ENCODE data around the gene SGSH.

Gene SGSH

GRCh38 chr17:80183581-80184422 is 36.3 kb downstream of the SGSH start:
- no peak for DNase-seq

DNA sequence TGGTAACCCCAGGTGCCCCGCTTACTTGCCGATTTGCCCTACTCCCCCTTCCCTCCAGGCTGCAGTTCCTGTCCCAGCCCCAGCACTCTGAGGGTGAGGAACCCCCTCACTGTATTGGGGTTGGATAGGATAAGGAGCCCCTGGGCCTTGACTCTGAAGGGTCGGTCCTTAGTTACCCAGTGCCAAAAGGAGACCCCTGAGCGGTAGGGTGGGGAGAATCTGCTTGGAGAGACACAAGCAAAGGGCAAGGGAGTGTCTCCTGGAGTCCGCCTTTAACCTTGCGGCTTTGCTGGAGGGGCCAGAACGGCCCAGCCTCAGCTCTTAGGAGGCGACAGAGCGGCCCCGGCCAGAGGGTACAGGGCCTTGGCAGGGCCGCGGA is 37.3 kb downstream of the SGSH start:
- DNase-seq: no peak

- no peak for DNase-seq
These were observed 37.9 kb downstream of the SGSH start for GRCh38 chr17:80182118-80182844.

DNA sequence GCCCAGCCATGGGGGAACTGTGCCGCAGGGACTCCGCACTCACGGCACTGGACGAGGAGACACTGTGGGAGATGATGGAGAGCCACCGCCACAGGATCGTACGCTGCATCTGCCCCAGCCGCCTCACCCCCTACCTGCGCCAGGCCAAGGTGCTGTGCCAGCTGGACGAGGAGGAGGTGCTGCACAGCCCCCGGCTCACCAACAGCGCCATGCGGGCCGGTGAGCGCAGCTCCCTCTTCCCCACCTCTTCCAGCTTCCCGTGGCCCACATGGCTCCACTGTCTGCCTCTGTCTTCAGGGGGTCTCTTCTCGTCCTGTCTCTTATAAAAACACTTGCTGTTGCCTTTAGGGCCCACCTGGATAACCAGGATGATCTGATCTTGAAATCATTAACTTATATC is 38.7 kb downstream of the SGSH start:
- no peak for DNase-seq

- no peak for DNase-seq
These were observed 39.9 kb downstream of the SGSH start for GRCh38 chr17:80180192-80180591.

DNA sequence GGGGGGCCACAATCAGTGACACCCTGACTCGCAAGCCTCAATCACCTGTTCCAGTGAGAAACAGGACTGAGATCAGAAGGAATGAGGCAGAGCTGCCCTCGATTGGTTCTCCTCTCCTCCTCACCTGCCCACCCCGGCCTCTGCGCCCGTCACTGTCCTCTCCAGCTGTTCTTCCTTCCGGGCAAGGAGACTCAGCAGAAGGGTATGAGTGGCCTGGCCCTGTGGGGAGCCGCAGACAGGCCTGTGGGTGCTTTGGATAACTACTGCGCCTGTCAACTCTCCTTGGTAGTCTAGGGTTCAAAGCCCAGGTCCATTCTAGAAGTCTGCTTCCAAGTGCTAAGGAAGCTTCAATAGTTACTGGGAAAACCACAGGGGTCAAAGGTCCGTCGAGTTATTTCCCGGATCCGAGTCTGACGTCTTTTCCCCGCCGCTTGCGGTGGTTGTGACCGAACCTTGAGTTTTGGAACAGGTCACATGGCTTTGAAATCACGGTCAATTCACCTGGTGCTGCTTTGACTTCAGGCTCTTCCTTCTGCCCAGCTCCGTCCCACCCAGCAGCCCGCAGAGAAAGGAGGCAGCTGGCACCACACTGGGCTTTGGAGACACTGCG is 42.0 kb downstream of the SGSH start:
- DNase-seq: no peak

GRCh38 chr17:80176757-80177156 is 43.4 kb downstream of the SGSH start:
- DNase-seq: no peak

GRCh38 chr17:80173916-80174315 is 46.2 kb downstream of the SGSH start:
- no peak for DNase-seq

DNA sequence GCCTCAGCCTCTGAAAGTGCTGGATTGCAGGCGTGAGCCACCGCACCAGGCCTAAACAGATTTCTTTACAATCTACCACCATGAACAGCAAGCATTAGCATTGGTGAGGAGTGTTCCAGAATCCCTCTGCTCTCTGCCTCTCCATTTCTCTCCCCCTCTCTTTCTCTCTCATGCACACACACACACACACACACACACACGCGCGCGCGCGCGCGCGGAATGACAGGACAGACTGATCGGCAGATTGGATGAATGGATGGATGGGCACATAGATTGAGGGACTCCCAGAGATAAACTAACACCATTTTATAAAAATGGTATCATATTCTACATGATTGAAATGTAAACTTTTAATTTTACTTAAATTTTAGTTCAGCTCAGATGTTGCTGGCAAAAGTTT is 47.0 kb downstream of the SGSH start:
- no peak for DNase-seq

GRCh38 chr17:80171681-80172080 is 48.5 kb downstream of the SGSH start:
- no peak for DNase-seq

DNA sequence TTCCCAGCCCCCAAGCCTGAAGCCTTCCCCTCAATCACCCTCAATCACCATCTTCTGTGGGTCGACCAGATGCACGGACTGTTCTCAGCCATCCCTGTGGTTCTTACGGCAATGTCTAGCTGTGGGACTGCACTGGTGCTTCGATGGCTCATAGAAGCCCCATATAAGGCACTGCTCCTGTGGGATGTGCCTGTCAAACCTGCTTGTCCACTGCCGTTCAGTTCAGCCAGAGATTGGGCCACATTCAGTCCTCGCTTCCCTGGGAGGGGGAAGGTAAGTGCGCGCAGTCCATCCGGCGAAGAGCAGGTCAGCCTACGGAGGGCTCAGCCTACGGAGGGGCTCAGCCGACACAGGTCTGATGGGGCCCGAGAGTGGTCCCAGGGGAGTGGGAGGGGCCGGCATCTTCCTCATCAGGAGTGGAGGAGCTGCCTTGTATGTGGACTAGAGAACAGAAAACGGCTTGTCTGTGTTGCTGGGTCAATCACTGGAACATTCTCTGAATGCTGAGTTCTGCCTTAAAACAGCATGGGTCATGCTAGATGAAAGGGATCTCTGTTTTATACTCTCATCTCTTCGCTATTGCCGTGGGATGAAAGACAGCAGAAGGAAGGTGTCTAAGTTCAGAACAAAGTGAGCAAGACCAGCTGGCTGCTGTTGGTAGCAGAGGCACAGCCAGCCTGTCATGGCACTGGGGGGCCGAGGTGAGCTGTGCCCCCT is 50.2 kb downstream of the SGSH start, which contains the start of gene CARD14:
TSS of gene CARD14 (plus strand) at position 247 of the 717 bp plus-strand sequence. CDS start 11,409 bp downstream, outside the sequence.
- DNase-seq: no peak

DNA sequence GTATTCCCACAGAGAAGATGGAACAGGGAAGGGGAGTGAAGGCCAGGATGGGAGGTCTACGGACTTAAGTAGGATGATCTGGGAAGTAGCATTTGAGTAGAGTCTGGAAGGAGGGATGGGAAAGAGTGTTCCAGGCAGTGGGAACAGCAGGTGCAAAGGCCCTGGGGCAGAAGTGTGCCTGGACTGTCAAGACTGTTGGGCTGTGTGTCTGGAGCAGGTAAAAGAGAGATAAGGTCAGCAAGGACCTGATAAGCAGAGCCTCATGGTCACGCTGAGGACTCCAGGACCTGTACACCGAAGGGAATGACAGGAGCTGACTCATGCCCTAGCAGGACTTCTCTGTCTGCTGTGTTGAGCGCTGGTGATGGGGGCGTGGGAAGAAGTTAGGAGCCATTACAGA is 51.0 kb downstream of the SGSH start:
- no peak for DNase-seq

DNA sequence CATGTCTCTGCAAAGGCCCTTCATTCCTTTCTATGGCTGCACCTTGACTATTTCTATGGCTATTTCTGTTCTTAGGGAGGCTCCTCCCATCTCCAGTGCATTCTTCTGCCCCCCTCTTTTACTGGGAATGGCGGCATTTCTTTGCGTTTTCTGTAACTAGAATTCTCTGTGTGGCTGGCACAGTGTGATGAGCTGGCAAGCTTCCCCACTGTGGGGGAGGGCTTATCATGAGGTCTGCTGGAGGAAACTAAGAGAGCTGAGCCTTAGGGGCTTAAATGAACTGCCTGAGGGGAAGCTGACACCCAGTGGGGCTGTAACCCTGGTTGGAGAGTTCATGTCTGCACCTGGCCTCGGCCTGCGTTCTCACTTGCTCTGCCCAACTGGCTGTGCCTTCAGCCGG is 51.8 kb downstream of the SGSH start:
- DNase-seq: no peak

DNA sequence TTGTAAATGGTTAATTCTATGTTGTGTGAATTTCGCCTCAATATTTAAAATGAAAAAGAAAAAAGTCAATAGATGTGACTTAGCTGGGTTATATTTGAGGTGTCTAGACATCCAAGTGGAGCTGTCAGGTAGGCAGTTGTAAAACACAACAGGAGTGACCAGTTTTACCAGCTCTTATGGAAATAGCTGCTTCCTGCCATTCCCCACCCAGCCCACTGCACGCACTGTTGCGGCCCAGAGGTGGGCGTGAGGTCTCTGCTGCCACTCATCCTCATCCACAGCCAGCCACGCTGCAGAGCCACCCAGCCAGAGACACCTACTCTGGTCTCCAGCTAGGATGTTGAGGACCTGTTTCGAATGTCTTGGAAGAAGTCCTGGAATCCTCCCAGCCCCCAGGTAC is 53.7 kb downstream of the SGSH start:
- DNase-seq: no peak

- no peak for DNase-seq
These were observed 55.9 kb downstream of the SGSH start for GRCh38 chr17:80164185-80164584.

GRCh38 chr17:80163336-80163735 is 56.8 kb downstream of the SGSH start:
- DNase-seq: no peak

GRCh38 chr17:80160536-80160935 is 59.6 kb downstream of the SGSH start:
- DNase-seq: no peak

All from inflammatory macrophage (primary cell).